A549 (cell line): Measurements from ENCODE around the gene TBC1D20.

ENCODE experiments used
- EHF ChIP-seq: fragments of 250-450 bp; sonication (Bioruptor Pico); IDR thresholded peaks from 2 replicates; pipeline ENCODE4 v1.5.0; 2020; ENCODE audit warnings: mild to moderate bottlenecking
- POLR2A ChIP-seq: IDR thresholded peaks from 2 replicates; pipeline ENCODE4 v1.6.1; 2012; ENCODE audit warnings: mild to moderate bottlenecking, low read length
- RAD21 ChIP-seq, 2 experiments: fragments of >200 bp in 1 of 2; sonication (Bioruptor Twin) in 1 of 2; formaldehyde crosslinking in 1 of 2; IDR thresholded peaks in 1 of 2; conservative IDR thresholded peaks in 1 of 2; 2 replicates in 1 of 2; 3 replicates in 1 of 2; pipeline ENCODE4 v1.6.1; 2012 to 2018; ENCODE audit warnings: inconsistent platforms in 1 of 2
- SMC3 ChIP-seq: fragments of >200 bp; sonication (Bioruptor Twin); formaldehyde crosslinking; IDR thresholded peaks from 3 replicates; pipeline ENCODE4 v1.6.1; 2018; ENCODE audit warnings: inconsistent platforms
- TF ChIP-seq, protein P1 (sequence below): fragments of >200 bp; sonication (Bioruptor Twin); formaldehyde crosslinking; IDR thresholded peaks from 3 replicates; pipeline ENCODE4 v1.5.1; 2016
- TF ChIP-seq, protein P2 (sequence below): fragments of 200-600 bp; sonication (generic); IDR thresholded peaks from 2 replicates; pipeline ENCODE4 v1.6.1; 2016; ENCODE audit warnings: antibody characterized with exemption, mild to moderate bottlenecking, moderate library complexity
- TF ChIP-seq, protein P3 (sequence below): IDR thresholded peaks from 2 replicates; pipeline ENCODE4 v1.6.1; 2012

DNA sequence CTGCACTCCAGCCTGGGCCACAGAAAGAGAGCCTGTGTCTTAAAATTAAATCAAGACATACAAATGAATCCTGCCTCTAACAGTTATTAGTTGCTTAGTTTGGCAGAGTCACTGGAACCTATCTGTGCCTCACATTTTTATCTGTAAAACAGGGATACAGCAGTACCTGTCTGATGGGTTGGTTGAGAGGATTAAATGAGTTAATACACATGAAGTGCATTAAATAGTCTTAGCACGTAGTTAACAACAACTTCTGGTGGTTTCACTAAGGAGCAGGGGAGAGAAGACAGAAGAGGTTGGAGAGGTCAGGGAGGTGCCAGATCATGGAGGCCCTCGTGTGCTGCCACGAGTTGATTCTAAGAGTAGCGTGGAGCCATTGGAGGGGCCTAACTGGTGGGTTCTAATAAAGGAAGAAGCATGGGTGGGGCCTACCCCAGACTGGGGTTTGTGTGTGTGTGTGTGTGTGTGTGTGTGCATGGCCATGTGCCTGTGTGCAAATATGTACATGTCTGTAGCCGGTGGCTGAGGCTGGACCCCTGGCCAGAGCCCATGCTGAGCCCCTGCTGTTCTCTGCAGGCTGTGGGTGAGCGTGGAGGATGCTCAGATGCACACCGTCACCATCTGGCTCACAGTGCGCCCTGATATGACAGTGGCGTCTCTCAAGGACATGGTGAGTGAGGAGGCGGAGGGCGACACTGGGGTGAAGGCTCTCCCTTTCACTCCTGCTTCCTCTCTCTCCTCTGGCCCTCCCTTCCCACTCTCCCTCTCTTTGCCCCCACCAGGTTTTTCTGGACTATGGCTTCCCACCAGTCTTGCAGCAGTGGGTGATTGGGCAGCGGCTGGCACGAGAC lies 45.2 kb downstream of the TBC1D20 start:
- TF ChIP-seq POLR2A (no peak), SMC3 (no peak), RAD21 (conservative IDR thresholded peaks at IDR 0.05 in 1 of 2, IDR thresholded peaks at IDR 0.05 in 1 of 2) (no peak), EHF (CRISPR knock-in tag) (no peak)
- TF ChIP-seq, protein P1, sequence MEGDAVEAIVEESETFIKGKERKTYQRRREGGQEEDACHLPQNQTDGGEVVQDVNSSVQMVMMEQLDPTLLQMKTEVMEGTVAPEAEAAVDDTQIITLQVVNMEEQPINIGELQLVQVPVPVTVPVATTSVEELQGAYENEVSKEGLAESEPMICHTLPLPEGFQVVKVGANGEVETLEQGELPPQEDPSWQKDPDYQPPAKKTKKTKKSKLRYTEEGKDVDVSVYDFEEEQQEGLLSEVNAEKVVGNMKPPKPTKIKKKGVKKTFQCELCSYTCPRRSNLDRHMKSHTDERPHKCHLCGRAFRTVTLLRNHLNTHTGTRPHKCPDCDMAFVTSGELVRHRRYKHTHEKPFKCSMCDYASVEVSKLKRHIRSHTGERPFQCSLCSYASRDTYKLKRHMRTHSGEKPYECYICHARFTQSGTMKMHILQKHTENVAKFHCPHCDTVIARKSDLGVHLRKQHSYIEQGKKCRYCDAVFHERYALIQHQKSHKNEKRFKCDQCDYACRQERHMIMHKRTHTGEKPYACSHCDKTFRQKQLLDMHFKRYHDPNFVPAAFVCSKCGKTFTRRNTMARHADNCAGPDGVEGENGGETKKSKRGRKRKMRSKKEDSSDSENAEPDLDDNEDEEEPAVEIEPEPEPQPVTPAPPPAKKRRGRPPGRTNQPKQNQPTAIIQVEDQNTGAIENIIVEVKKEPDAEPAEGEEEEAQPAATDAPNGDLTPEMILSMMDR: no peak
- TF ChIP-seq, protein P2, sequence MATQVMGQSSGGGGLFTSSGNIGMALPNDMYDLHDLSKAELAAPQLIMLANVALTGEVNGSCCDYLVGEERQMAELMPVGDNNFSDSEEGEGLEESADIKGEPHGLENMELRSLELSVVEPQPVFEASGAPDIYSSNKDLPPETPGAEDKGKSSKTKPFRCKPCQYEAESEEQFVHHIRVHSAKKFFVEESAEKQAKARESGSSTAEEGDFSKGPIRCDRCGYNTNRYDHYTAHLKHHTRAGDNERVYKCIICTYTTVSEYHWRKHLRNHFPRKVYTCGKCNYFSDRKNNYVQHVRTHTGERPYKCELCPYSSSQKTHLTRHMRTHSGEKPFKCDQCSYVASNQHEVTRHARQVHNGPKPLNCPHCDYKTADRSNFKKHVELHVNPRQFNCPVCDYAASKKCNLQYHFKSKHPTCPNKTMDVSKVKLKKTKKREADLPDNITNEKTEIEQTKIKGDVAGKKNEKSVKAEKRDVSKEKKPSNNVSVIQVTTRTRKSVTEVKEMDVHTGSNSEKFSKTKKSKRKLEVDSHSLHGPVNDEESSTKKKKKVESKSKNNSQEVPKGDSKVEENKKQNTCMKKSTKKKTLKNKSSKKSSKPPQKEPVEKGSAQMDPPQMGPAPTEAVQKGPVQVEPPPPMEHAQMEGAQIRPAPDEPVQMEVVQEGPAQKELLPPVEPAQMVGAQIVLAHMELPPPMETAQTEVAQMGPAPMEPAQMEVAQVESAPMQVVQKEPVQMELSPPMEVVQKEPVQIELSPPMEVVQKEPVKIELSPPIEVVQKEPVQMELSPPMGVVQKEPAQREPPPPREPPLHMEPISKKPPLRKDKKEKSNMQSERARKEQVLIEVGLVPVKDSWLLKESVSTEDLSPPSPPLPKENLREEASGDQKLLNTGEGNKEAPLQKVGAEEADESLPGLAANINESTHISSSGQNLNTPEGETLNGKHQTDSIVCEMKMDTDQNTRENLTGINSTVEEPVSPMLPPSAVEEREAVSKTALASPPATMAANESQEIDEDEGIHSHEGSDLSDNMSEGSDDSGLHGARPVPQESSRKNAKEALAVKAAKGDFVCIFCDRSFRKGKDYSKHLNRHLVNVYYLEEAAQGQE: no peak
- TF ChIP-seq, protein P3, sequence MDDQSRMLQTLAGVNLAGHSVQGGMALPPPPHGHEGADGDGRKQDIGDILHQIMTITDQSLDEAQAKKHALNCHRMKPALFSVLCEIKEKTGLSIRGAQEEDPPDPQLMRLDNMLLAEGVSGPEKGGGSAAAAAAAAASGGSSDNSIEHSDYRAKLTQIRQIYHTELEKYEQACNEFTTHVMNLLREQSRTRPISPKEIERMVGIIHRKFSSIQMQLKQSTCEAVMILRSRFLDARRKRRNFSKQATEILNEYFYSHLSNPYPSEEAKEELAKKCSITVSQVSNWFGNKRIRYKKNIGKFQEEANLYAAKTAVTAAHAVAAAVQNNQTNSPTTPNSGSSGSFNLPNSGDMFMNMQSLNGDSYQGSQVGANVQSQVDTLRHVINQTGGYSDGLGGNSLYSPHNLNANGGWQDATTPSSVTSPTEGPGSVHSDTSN: no peak
